Testis (tissue), 2 donors: Measurements from ENCODE around the gene PITPNC1.

ENCODE experiments used
- CTCF ChIP-seq, 3 experiments: fragments of 450-650 bp in 2 of 3; fragments of 200-600 bp in 1 of 3; sonication (generic) in 1 of 3; IDR thresholded peaks; one replicate each; pipeline ENCODE4 v1.5.1; 2016 to 2019; ENCODE audit warnings: antibody characterized with exemption in 3 of 3, mild to moderate bottlenecking in 2 of 3, moderate library complexity in 1 of 3
- POLR2A ChIP-seq: fragments of 450-650 bp; IDR thresholded peaks from one replicate; pipeline ENCODE4 v1.6.1; 2017; ENCODE audit warnings: antibody characterized with exemption, mild to moderate bottlenecking, moderate library complexity

- TF ChIP-seq CTCF (IDR thresholded peaks at IDR 0.05): no peak
- no peak for TF ChIP-seq POLR2A
These were observed 111.7 kb downstream of the PITPNC1 start for GRCh38 chr17:67488768-67489167.
